ENCODE results near the gene DISP1.

DISP1 gene

GRCh38 chr1:222813866-222814535 lies 838 bp upstream of the DISP1 start:
- DNase-seq (no peak), ATAC-seq (replicated peaks) (no peak)
- Mint-ChIP-seq H3K36me3 (peaks cover 0 to 3% of the 10 kb centered on the region in 2 donors), H3K9me3 (no peaks in the 10 kb centered on the region), H3K4me3 (peak overlapping the region; percentile 92 to 94), H3K27ac (peak overlapping the region; percentile 98), H3K27me3 (no peaks in the 10 kb centered on the region), H3K4me1 (peaks cover 22 to 28% of the 10 kb centered on the region in 2 donors)

- ATAC-seq (replicated peaks) = no peak
- peak overlapping the region; percentile 98 for H3K27ac Mint-ChIP-seq
- DNase-seq = no peak
- peaks cover 3% of the 10 kb centered on the region in 2 donors for H3K36me3 Mint-ChIP-seq
- peak overlapping the region; percentile 92 to 94 for H3K4me3 Mint-ChIP-seq
- no peaks in the 10 kb centered on the region for H3K27me3 Mint-ChIP-seq
- H3K4me1 Mint-ChIP-seq = peaks cover 26 to 28% of the 10 kb centered on the region in 2 donors
- no peaks in the 10 kb centered on the region for H3K9me3 Mint-ChIP-seq
Observed at GRCh38 chr1:222815440-222815765, 564 bp downstream of the DISP1 start.

GRCh38 chr1:222817529-222817928 lies 2.7 kb downstream of the DISP1 start:
- peak; percentile 9 for DNase-seq
- peak; percentile 17 to 38 for ATAC-seq (replicated peaks)
- Mint-ChIP-seq H3K4me3 (peak overlapping the region; percentile 30 to 43), H3K27ac (peak overlapping the region; percentile 59), H3K36me3 (peaks cover 3 to 5% of the 10 kb centered on the region in 2 donors), H3K4me1 (peaks cover 32 to 40% of the 10 kb centered on the region in 2 donors), H3K9me3 (no peaks in the 10 kb centered on the region), H3K27me3 (no peaks in the 10 kb centered on the region)

DNA sequence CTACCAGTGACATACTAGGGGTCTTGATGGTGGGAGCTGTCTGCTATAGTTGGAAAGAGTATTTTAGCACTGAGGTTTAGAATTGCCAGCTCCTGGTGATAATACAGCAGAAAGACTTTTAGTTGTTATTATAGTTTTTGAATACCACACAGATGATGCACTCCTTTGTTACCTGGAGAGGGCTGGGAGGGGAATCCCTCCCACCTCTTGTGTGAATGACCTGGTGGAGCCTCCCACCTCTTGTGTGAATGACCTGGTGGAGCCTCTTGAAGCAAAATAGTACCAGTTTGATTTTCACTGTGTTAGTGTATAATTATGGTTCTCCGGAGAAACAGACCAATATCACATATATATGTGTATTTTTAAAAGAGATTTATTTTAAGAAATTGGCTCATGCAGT lies 3.3 kb downstream of the DISP1 start:
- Mint-ChIP-seq H3K27ac (no peak overlapping the region), H3K9me3 (no peaks in the 10 kb centered on the region), H3K27me3 (no peaks in the 10 kb centered on the region), H3K4me1 (peaks cover 34 to 45% of the 10 kb centered on the region in 2 donors), H3K36me3 (peaks cover 3 to 5% of the 10 kb centered on the region in 2 donors), H3K4me3 (no peak overlapping the region)
- DNase-seq = no peak
- no peak for ATAC-seq (replicated peaks)

- Mint-ChIP-seq H3K4me1 (peaks cover 23 to 32% of the 10 kb centered on the region in 2 donors), H3K27ac (no peak overlapping the region), H3K9me3 (no peaks in the 10 kb centered on the region), H3K27me3 (no peaks in the 10 kb centered on the region), H3K4me3 (no peak overlapping the region), H3K36me3 (peaks cover 2 to 5% of the 10 kb centered on the region in 2 donors)
- DNase-seq (no peak), ATAC-seq (replicated peaks) (no peak)
Observed at GRCh38 chr1:222820171-222820712, 5.4 kb downstream of the DISP1 start.

GRCh38 chr1:222821239-222821638 lies 6.4 kb downstream of the DISP1 start:
- Mint-ChIP-seq H3K4me1 (peaks cover 20 to 35% of the 10 kb centered on the region in 2 donors), H3K36me3 (peaks cover 2 to 5% of the 10 kb centered on the region in 2 donors), H3K27me3 (no peaks in the 10 kb centered on the region), H3K4me3 (no peak overlapping the region), H3K9me3 (no peaks in the 10 kb centered on the region), H3K27ac (no peak overlapping the region)
- ATAC-seq (replicated peaks) = no peak
- DNase-seq = no peak

- H3K27me3 Mint-ChIP-seq = no peaks in the 10 kb centered on the region
- no peak overlapping the region for H3K4me3 Mint-ChIP-seq
- no peak for ATAC-seq (replicated peaks)
- no peak overlapping the region for H3K27ac Mint-ChIP-seq
- DNase-seq = no peak
- H3K36me3 Mint-ChIP-seq = peaks cover 0 to 5% of the 10 kb centered on the region in 2 donors
- H3K9me3 Mint-ChIP-seq = no peaks in the 10 kb centered on the region
- peaks cover 16 to 39% of the 10 kb centered on the region in 2 donors for H3K4me1 Mint-ChIP-seq
Observed at GRCh38 chr1:222823695-222824094, 8.9 kb downstream of the DISP1 start.

DNA sequence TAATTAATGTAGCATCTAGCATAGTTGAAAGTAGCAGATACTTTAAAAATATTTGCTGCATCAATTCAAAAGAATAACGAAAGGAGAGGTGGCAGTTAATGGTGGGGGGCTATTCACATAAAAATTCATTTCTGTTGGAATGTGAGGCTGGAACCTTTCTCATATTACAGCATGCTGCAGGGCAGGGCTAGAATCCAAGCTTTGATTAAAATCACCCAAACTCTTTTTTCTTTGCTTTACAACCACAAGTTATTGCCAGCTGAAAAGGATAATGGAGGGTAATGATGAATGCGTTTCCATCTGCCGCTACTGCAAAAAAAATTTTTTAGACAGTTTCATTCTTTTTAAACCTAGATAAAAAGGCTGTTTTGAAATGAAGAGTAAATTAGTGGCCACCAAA lies 9.8 kb downstream of the DISP1 start:
- peaks cover 16 to 39% of the 10 kb centered on the region in 2 donors for H3K4me1 Mint-ChIP-seq
- H3K4me3 Mint-ChIP-seq = no peak overlapping the region
- H3K36me3 Mint-ChIP-seq = peaks cover 0 to 5% of the 10 kb centered on the region in 2 donors
- ATAC-seq (replicated peaks) (no peak), DNase-seq (no peak)
- no peaks in the 10 kb centered on the region for H3K9me3 Mint-ChIP-seq
- H3K27me3 Mint-ChIP-seq = no peaks in the 10 kb centered on the region
- no peak overlapping the region for H3K27ac Mint-ChIP-seq

DNA sequence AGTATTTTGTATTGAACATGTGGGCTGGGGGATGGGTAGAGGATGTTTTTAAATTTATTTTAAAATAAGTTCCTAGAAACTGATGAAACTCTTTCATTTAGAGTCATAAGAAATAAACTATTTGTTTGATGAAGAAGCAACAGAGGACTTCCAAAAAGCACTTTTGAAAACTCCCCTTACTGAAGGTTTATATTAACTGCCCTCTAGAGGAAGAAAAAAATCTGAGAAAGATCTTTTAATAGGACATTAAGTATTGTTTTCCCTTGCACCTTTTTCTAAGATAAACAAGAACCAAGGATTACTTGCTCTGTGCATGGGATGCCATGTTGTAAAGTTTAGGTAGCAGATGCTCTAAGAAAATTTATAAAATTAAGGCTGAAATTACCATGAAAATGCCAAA lies 14.1 kb downstream of the DISP1 start:
- Mint-ChIP-seq H3K4me1 (peaks cover 7 to 28% of the 10 kb centered on the region in 2 donors), H3K36me3 (peaks cover 0 to 6% of the 10 kb centered on the region in 2 donors), H3K9me3 (no peaks in the 10 kb centered on the region), H3K27me3 (no peaks in the 10 kb centered on the region), H3K27ac (no peak overlapping the region), H3K4me3 (no peak overlapping the region)
- ATAC-seq (replicated peaks) (no peak), DNase-seq (no peak)

DNA sequence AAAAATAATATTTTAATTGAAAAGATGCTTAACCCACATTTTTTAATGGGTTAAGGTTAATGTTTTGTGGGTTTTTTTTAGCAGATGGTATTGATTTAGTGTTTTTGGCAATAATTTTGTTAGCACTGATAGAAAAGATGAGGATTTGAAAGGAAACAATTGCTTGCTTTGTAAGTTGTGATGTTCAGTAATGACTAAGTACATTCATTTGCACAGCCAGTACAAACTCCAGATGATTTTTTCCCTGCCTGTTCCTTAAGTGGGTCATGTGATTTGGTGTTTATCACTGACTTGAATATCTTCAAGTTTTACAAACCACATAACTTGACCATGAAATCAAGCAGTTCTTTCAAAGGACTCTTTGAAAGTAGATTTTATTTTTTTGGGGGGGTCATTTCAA lies 15.0 kb downstream of the DISP1 start:
- Mint-ChIP-seq H3K9me3 (no peaks in the 10 kb centered on the region), H3K36me3 (peaks cover 0 to 6% of the 10 kb centered on the region in 2 donors), H3K4me3 (no peak overlapping the region), H3K27ac (no peak overlapping the region), H3K27me3 (no peaks in the 10 kb centered on the region), H3K4me1 (peaks cover 8 to 28% of the 10 kb centered on the region in 2 donors)
- no peak for ATAC-seq (replicated peaks)
- DNase-seq = no peak

DNA sequence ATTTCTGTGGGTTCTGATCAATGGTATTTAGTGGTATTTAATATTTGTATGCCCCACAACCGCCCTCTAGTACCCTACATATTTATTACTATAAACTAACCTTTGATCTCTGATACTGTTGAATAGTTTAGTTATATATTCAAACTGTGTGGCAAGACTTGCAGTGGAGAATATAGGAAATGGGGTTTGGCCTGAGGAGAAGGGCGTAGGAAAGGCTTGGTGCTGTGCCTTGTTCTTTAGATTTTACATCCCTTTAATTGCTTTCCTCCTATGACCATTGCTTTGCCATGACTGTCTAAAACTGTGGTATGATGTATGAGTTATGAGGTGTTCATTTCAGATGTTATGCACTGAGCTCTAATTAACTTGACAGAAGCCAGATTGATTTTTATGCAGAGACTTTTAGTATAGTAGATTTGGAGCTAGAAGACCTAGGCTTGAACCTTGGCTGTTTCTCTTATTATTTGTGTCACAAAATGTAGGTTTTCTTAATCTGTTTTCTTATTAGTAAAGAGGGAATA lies 18.6 kb downstream of the DISP1 start:
- no peak overlapping the region for H3K27ac Mint-ChIP-seq

DNA sequence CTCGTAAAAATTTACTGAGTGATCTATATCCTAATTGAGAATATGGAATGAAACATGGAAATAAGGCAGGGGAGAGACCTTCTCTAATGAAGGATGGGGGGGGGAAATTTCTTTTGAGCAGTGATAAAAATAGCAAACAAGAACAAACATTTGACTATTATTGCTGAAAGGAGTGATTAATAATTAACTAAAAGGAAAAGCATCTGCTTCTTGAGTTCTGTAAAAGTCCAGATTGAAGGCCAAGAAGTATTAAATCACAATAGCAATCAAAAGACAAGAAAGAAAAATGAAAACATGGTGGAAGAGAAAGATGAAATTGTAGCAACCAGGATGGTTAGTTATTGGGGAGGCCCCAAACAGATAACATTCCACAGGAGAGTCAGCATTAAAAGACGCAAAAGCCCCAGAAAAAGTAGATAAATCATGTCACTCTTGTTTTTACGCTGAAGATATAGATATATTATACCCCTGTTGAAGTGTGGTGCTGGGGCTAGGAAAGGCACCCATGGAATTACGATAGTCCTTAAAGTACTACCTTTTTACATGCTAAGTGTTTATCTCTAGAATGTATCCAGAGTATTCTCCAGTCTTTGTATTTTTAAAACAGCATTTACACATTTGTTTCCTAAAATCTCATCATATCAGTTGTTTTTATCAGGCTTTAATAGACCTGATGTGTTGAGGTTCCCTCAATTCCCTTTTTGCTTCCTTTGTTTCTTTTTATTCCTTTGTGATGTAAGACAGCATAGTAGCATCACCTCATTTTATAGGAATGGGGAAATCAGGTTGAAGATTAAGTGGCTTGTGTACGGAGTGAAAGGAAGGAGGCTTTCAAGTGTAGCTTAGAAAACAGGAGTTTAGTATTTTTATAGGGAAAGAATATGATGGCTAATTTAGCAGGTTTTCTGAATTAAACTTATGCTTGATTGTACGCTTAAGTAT lies 28.9 kb downstream of the DISP1 start:
- peaks cover 0 to 1% of the 10 kb centered on the region in 2 donors for H3K36me3 Mint-ChIP-seq
- DNase-seq (no peak), ATAC-seq (replicated peaks) (no peak)
- H3K9me3 Mint-ChIP-seq = no peaks in the 10 kb centered on the region
- no peak overlapping the region for H3K27ac Mint-ChIP-seq
- no peaks in the 10 kb centered on the region for H3K27me3 Mint-ChIP-seq
- peaks cover 7 to 8% of the 10 kb centered on the region in 2 donors for H3K4me1 Mint-ChIP-seq
- no peak overlapping the region for H3K4me3 Mint-ChIP-seq

More for the DNA sequence above, 18.6 kb downstream of the DISP1 start:
- Mint-ChIP-seq H3K27me3 (no peaks in the 10 kb centered on the region), H3K4me3 (no peak overlapping the region), H3K4me1 (peaks cover 6% of the 10 kb centered on the region in 2 donors), H3K9me3 (no peaks in the 10 kb centered on the region), H3K36me3 (peaks cover 0 to 10% of the 10 kb centered on the region in 2 donors)
- DNase-seq (no peak), ATAC-seq (replicated peaks) (no peak)

DNA sequence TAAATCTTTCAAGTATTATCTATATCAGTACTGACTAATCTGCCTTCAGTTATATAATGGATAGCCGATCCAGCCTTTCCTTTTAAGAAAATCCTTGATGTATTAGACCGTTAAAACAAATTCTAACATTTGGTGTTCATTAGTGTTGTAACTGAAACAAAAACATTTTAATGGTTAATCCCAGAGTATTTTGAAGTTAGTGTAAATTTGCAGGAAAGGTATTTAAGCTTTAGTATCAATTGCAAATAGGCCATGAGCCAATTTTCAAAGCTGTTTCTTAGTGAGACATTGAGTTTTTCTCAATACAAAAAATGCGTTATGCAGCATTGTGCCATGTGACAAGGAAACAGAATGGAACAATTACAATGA lies 29.6 kb downstream of the DISP1 start:
- peaks cover 0 to 1% of the 10 kb centered on the region in 2 donors for H3K36me3 Mint-ChIP-seq
- H3K4me3 Mint-ChIP-seq = no peak overlapping the region
- peaks cover 7% of the 10 kb centered on the region in 2 donors for H3K4me1 Mint-ChIP-seq
- H3K27ac Mint-ChIP-seq = no peak overlapping the region
- no peaks in the 10 kb centered on the region for H3K9me3 Mint-ChIP-seq
- no peak for ATAC-seq (replicated peaks)
- H3K27me3 Mint-ChIP-seq = no peaks in the 10 kb centered on the region
- no peak for DNase-seq

DNA sequence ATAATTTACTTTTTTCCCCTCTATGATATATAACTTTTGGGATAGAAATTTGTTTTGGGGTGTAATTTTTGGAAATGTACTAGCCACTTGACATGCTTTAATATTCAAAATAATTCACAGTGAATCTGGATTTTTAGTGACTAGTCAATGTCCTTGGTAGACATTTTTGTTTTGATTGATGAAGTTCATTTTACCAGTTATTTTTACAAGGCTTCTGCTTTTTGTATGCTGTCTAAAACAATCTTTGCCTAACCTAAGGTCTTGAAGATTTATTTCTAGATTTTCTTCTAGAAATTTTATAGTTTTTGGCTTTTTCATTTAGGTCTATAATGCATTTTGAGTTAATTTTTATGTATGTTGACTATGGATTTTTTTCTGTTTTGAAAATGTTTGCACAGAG lies 30.9 kb downstream of the DISP1 start:
- H3K36me3 Mint-ChIP-seq = peaks cover 0 to 1% of the 10 kb centered on the region in 2 donors
- DNase-seq (no peak), ATAC-seq (replicated peaks) (no peak)
- no peaks in the 10 kb centered on the region for H3K27me3 Mint-ChIP-seq
- no peaks in the 10 kb centered on the region for H3K9me3 Mint-ChIP-seq
- H3K4me1 Mint-ChIP-seq = peaks cover 7 to 17% of the 10 kb centered on the region in 2 donors
- no peak overlapping the region for H3K4me3 Mint-ChIP-seq
- H3K27ac Mint-ChIP-seq = no peak overlapping the region
